22Rv1 (cell line): Measurements from ENCODE around the gene LAMP1.
A peak's percentile ranks its signal among the peaks of the same experiment; 100 is the strongest.
"Not testable (repeated sequence)": the region's sequence is repeated elsewhere in the genome, so short reads cannot be mapped to it uniquely, and the experiment has no call there.

Source experiments
- H3K27ac ChIP-seq: fragments of 450-650 bp; 2 replicates; pipeline ENCODE4 v1.5.1; 2017
- ZFX ChIP-seq: fragments of 450-650 bp; IDR thresholded peaks from 2 replicates; pipeline ENCODE4 v1.6.1; 2017; ENCODE audit warnings: antibody characterized with exemption, borderline replicate concordance
- TF ChIP-seq, protein P1 (sequence below): fragments of 450-650 bp; IDR thresholded peaks from 2 replicates; pipeline ENCODE4 v1.5.1; 2017; ENCODE audit warnings: mild to moderate bottlenecking

Gene LAMP1

DNA sequence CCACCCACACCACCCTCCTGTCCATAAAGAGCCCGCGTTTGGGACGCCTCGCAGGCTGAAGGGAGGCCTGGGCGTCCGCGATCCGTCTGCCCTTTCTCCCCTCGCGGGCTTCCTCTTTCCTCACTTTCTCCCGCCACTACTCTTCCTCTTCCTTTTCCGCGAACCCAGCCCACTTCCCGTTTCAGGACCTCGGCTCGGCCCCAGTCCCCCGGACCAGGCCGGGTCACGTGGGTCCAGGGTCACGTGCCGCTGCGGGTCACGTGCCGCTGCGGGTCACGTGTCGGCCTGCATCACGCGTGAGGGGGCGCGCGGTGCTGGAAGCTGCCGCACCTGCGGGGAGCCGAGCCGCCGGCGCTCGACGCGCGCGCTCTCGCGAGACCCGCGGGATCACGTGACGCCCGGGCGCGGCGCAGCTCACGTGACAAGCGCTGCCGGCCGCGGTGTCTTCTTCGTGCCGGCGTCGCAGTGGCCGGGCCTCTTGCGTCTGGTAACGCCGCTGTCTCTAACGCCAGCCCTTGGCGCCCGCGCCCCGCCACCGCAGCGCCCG is at the start of gene LAMP1:
LAMP1 (plus strand) TSS at position 417 of the 547 bp plus-strand sequence. CDS start 196 bp downstream, outside the sequence.
- H3K27ac ChIP-seq = peak within 1 kb of the TSS; percentile 73
- TF ChIP-seq, protein P1, sequence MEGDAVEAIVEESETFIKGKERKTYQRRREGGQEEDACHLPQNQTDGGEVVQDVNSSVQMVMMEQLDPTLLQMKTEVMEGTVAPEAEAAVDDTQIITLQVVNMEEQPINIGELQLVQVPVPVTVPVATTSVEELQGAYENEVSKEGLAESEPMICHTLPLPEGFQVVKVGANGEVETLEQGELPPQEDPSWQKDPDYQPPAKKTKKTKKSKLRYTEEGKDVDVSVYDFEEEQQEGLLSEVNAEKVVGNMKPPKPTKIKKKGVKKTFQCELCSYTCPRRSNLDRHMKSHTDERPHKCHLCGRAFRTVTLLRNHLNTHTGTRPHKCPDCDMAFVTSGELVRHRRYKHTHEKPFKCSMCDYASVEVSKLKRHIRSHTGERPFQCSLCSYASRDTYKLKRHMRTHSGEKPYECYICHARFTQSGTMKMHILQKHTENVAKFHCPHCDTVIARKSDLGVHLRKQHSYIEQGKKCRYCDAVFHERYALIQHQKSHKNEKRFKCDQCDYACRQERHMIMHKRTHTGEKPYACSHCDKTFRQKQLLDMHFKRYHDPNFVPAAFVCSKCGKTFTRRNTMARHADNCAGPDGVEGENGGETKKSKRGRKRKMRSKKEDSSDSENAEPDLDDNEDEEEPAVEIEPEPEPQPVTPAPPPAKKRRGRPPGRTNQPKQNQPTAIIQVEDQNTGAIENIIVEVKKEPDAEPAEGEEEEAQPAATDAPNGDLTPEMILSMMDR = no peak
- no peak for TF ChIP-seq ZFX

DNA sequence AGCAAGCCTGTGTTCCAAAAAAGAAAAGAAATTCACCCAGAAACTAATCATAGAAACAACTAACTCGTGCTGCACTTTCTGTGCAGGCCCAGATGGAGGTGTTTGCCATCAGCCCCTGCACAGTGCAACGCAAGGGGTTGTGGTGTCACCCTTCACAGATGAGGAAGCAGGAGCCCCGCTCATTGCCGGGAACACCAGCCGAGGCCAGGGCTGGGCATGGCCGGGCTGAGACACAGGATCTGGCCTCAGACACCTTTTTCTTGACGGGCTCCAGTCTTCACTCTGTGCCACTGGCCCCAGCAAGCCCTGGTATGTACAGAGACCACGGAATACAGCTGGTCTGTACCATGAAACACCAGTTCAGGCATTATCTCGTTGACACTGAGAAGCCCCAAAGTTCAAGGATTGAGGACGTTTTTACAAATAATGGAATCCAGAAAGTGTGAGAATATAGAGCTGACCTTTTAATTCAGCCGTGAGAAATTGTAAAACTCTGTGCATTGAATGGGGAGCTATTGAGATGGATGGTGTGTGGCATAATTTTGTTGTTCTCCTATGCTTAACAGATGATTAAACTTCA is 44.4 kb upstream of the LAMP1 start:
- no peak for TF ChIP-seq ZFX
- TF ChIP-seq, protein P1 = no peak
- no peak overlapping the region for H3K27ac ChIP-seq

- not testable (repeated sequence) for H3K27ac ChIP-seq
Observed at GRCh38 chr13:113257908-113258307, 39.1 kb upstream of the LAMP1 start.

DNA sequence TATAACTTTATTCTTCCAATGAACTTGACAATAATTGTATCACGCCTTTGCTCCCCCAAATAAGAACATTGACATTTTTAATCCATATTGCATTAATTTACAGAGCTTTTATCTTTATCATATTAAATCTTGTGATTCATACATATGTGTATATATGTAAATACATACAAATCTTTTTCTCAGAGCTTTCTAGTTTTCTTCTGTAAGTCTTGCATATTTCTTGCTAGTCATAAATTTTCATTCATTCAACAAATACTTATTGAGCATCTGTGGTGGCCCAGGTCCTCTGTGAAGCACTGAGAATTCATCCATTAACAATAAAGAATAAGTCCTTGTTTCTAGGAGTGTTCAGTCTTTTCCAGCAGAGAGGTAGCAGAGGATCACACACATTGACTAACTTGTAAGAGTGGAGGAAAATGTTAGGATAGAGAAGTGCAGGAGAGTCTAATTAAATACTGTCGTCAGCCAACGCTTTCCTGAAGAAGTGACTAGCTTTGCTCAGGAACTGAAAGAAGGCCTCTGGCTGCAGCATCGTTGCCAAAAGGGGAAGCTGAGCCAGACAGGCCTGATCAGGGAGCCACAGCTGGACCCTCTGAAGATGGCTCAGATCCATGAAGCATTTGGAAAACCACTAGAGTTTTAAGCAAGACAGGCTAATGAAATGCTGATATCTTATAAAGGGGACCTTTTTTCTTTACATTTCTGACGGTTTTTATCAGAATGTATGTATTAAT is 38.6 kb upstream of the LAMP1 start:
- no peak for TF ChIP-seq ZFX
- TF ChIP-seq, protein P1 = no peak
- H3K27ac ChIP-seq = no peak overlapping the region

GRCh38 chr13:113260996-113261395 is 36.0 kb upstream of the LAMP1 start:
- TF ChIP-seq, protein P1 = no peak
- no peak for TF ChIP-seq ZFX
- no peak overlapping the region for H3K27ac ChIP-seq

DNA sequence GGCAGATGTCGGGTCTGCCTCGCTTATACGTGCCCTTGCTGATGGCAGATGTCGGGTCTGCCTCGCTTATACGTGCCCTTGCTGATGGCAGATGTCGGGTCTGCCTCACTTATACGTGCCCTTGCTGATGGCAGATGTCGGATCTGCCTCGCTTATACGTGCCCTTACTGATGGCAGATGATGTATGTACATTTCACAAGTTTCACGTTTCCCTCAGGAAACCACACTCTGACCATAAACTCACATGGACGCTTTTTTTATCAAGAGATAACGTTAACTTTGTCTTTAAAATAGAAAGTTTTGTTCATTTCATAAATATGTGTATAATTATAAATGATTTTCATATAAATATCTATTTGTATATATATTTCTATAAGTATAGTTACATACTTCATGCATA is 34.0 kb upstream of the LAMP1 start:
- H3K27ac ChIP-seq = not testable (repeated sequence)

GRCh38 chr13:113267642-113268405 is 29.2 kb upstream of the LAMP1 start:
- no peak for TF ChIP-seq ZFX
- TF ChIP-seq, protein P1 = no peak
- H3K27ac ChIP-seq = no peak overlapping the region

DNA sequence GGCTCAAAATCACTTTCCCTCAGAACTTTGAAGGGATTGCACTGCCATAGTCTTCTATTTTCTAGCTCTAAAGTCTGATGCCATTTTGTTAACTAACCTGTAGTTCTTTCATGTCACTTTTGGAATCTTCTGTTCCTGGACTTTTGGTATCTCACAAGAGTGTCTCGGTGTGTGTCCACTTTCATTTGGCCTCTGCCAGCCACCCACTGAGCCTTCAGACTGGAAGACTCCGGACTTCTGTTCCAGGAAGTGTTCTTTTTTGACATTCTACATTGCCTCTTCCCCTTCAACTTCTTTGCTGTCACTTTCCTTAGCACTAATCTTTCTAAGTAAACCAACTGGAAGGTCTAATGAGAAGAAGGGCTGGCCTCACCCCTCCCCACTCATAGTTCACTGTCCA is 25.0 kb upstream of the LAMP1 start:
- TF ChIP-seq, protein P1 = no peak
- TF ChIP-seq ZFX = no peak
- no peak overlapping the region for H3K27ac ChIP-seq
